K562 (cell line): ENCODE results near the gene CPE.

ENCODE experiments used
- GATA2 ChIP-seq: sonication (generic); formaldehyde crosslinking; IDR thresholded peaks from 2 replicates; pipeline ENCODE4 v1.4.0; 2020; ENCODE audit warnings: mild to moderate bottlenecking, missing genetic modification reagents
- JUN ChIP-seq, 2 experiments: sonication (generic) in 1 of 2; formaldehyde crosslinking in 1 of 2; IDR thresholded peaks; 2 replicates each; pipeline versions ENCODE4 v1.6.1 to v1.8.0; 2012 to 2022; ENCODE audit warnings: borderline replicate concordance in 2 of 2, mild to moderate bottlenecking in 2 of 2, improper control_type of control experiment in 1 of 2, low read depth in 1 of 2, low read length in 1 of 2, missing genetic modification reagents in 1 of 2
- SP1 ChIP-seq: sonication (generic); formaldehyde crosslinking; IDR thresholded peaks from 2 replicates; pipeline ENCODE4 v1.8.1; 2022; ENCODE audit warnings: mild to moderate bottlenecking, missing genetic modification reagents

DNA sequence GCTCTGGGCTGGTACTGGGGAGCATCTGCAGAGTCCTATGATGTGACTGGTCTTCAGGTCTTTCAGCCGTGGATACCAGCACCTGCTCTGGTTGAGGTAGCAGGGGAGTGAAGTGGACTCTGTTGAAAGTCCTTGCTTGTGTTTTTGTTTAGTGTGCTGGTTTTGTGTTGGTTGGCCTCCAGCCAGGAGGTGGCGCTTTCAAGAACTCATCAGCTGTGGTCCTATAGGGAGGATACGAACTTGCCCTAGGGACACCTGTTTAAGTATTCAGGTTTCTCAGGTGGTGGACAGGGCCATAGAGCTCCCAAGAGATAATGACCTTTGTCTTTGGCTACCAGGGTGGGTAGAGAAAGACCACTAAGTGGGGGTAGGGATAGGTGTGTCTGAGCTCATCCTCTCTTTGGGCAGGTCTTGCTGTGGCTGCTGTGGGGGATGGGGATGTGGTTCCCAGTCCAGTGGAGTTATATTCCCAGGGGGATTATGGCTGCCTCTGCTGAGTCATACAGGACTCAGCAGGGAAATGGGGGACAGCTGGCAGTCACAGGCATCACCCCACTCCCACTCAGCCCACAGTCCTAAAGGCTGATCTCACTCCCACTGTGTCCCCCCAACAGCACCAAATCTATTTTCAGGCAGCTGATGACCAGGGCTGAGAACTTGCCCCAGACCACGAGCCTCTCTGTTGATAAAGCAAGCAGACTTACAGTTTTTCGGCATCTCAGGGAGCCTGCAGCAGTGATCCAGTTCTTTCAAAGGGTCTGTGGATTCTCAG is 27.3 kb upstream of the CPE start:
- TF ChIP-seq JUN (IDR thresholded peaks at IDR 0.05; ENCODE audit: borderline replicate concordance, low read depth, low read length) (no peak), JUN (CRISPR knock-in tag; IDR thresholded peaks at IDR 0.05; ENCODE audit: borderline replicate concordance) (no peak), GATA2 (CRISPR knock-in tag) (no peak), SP1 (CRISPR knock-in tag) (no peak)
